Cardiac muscle cell (in vitro differentiated cells and primary cell): ENCODE data around the gene TNS4. TPM values are rescaled to one million over a fixed set of nuclear protein-coding genes. Genes with fewer than 3 reads are reported as not detected.
A peak's percentile ranks its signal among the peaks of the same experiment; 100 is the strongest.

Experiments used
- DNase-seq, 2 donors: peaks; one replicate each; pipeline versions ENCODE4 v3.0.0 to v3.0.0-alpha.2; 2010 to 2017; ENCODE audit warnings: low read depth in 1 of 2, low spot score in 1 of 2
- H3K27ac ChIP-seq: fragments of 200-600 bp; sonication (generic); 2 replicates; pipeline ENCODE4 v1.5.1; 2016
- H3K27me3 ChIP-seq: fragments of 200-600 bp; sonication (generic); 2 replicates; pipeline ENCODE4 v1.6.0; 2016; ENCODE audit warnings: control low read depth
- H3K36me3 ChIP-seq: fragments of 200-600 bp; sonication (generic); 2 replicates; pipeline ENCODE4 v1.5.1; 2016; ENCODE audit warnings: control low read depth
- H3K4me1 ChIP-seq: fragments of 200-600 bp; sonication (generic); 2 replicates; pipeline ENCODE4 v1.8.1; 2017; ENCODE audit warnings: low read depth, mild to moderate bottlenecking, mixed run types
- H3K4me3 ChIP-seq: fragments of 200-600 bp; sonication (generic); 2 replicates; pipeline ENCODE4 v1.5.1; 2016; ENCODE audit warnings: mild to moderate bottlenecking
- H3K9me3 ChIP-seq: fragments of 200-600 bp; sonication (generic); 2 replicates; pipeline ENCODE4 v1.5.1; 2017; ENCODE audit warnings: low read depth, mild to moderate bottlenecking, control low read depth
- polyA plus RNA-seq: library from polyadenylated mRNA; unstranded; fragments of >200 nt; fragmentation: Nextera tagmentation; extraction: Ambion mirVana; gene quantifications from 2 replicates; pipeline ENCODE4 v1.2.1, GENCODE V29; 2016
- total RNA-seq: library from RNA; depleted of rRNA; stranded (reverse); fragments of >200 nt; gene quantifications from 2 replicates; pipeline ENCODE4 v1.2.3, GENCODE V29; 2016
- TF ChIP-seq, protein P1 (sequence below): IDR thresholded peaks from 2 replicates; pipeline ENCODE4 v1.5.1; 2012; ENCODE audit warnings: low read depth, mild to moderate bottlenecking, low read length

TNS4 gene
- total and polyA plus RNA-seq, 2 experiments from 2014 or later: not detected

GRCh38 chr17:40448213-40448638 is 53.2 kb downstream of the TNS4 start:
- no peak overlapping the region for H3K4me3 ChIP-seq
- peaks cover 36% of the 10 kb centered on the region for H3K4me1 ChIP-seq
- DNase-seq: peak in 1 of 2 donors; percentile 55

DNA sequence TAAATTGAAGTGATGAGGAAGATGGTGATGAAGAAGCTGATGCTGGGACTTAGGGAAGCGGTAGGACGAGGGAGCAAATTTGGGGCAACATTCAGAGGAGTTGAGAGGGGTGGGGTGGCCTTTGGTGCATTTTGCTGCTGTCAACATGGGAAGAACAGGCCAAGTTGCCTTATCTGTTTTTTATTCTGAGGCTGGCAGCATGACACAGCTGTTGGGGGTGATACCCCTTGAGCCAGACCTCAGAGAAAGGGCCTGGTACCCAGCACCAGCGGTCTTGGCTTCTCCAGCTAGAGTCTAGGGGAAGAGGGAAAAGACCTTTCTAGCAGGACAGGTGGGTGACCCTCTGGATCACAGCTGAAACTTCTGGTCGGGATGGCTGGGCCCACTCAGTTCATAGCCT is 53.6 kb downstream of the TNS4 start:
- no peaks in the 10 kb centered on the region for H3K9me3 ChIP-seq
- no peak for DNase-seq
- H3K27ac ChIP-seq: no peak overlapping the region
- TF ChIP-seq, protein P1, sequence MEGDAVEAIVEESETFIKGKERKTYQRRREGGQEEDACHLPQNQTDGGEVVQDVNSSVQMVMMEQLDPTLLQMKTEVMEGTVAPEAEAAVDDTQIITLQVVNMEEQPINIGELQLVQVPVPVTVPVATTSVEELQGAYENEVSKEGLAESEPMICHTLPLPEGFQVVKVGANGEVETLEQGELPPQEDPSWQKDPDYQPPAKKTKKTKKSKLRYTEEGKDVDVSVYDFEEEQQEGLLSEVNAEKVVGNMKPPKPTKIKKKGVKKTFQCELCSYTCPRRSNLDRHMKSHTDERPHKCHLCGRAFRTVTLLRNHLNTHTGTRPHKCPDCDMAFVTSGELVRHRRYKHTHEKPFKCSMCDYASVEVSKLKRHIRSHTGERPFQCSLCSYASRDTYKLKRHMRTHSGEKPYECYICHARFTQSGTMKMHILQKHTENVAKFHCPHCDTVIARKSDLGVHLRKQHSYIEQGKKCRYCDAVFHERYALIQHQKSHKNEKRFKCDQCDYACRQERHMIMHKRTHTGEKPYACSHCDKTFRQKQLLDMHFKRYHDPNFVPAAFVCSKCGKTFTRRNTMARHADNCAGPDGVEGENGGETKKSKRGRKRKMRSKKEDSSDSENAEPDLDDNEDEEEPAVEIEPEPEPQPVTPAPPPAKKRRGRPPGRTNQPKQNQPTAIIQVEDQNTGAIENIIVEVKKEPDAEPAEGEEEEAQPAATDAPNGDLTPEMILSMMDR: no peak
- H3K4me3 ChIP-seq: no peak overlapping the region
- peaks cover 36% of the 10 kb centered on the region for H3K4me1 ChIP-seq
- H3K27me3 ChIP-seq: no peaks in the 10 kb centered on the region
- H3K36me3 ChIP-seq: no peaks in the 10 kb centered on the region

More at GRCh38 chr17:40448213-40448638, 53.2 kb downstream of the TNS4 start:
- Histone ChIP-seq H3K27me3 (no peaks in the 10 kb centered on the region), H3K27ac (no peak overlapping the region), H3K36me3 (no peaks in the 10 kb centered on the region), H3K9me3 (no peaks in the 10 kb centered on the region)
- TF ChIP-seq, protein P1: no peak

DNA sequence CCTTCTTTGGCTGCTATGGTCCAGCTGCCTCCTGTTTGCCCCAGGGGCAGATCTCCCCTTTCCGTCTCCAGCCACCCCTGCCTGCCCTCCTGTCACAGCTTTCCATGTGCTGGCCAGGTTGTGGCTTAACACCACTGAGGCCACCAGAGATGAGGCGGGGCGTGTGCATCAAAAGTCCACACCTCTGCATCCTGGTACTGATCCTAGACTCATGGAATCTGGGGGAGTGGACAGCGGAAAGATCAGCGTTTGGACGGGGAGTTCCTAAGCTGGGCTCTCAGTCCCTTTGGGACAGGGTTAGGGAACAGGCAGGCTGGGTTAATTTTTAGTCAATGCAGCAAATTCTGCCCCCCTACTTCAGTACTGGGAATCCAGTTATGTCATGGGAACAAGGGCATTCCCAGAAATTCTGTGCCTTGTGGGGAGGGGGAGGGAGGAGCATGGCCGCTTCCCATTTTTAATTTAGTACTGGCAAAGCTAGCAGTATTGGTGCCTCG is 54.2 kb downstream of the TNS4 start:
- no peaks in the 10 kb centered on the region for H3K9me3 ChIP-seq
- H3K27me3 ChIP-seq: no peaks in the 10 kb centered on the region
- no peak overlapping the region for H3K4me3 ChIP-seq
- DNase-seq: peak in 1 of 2 donors; percentile 37
- no peaks in the 10 kb centered on the region for H3K36me3 ChIP-seq
- H3K27ac ChIP-seq: no peak overlapping the region
- H3K4me1 ChIP-seq: peaks cover 30% of the 10 kb centered on the region
- TF ChIP-seq, protein P1: no peak

DNA sequence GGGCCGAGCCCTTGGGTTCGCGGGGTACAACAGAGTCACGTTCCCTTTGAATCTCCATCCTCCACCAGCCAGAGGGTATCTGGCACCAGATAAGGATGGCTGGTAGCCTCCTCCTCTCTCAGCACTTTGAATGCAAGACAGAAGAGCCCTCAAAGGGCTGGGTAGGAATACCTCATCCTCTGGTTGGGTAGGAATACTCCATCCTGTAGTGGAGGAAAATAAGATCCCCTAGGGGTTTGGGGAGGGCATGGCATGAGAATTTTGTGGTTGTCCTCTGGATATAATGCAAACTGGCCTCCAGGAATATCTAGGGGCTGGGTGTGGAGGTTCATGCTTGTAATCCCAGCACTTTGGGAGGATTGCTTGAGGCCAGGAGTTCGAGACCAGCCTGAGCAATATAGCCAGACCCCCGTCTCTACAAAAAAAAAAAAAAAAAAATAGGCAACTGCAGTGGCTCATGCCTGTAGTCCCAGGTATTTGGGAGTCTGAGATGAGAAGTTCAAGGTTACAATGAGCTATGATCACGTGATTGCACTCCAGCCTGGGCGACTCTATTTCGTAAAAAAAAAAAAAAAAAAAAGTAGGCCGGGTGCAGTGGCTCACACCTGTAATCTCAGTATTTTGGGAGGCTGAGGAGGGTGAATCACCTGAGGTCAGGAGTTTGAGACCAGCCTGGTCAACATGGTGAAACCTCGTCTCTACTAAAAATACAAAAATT is 55.5 kb downstream of the TNS4 start:
- no peaks in the 10 kb centered on the region for H3K9me3 ChIP-seq
- DNase-seq: peak in 1 of 2 donors; percentile 47
- H3K4me1 ChIP-seq: peaks cover 17% of the 10 kb centered on the region
- no peaks in the 10 kb centered on the region for H3K36me3 ChIP-seq
- TF ChIP-seq, protein P1: no peak
- H3K27ac ChIP-seq: no peak overlapping the region
- no peaks in the 10 kb centered on the region for H3K27me3 ChIP-seq
- no peak overlapping the region for H3K4me3 ChIP-seq

GRCh38 chr17:40443988-40444899 is 57.2 kb downstream of the TNS4 start:
- Histone ChIP-seq H3K27me3 (no peaks in the 10 kb centered on the region), H3K4me1 (peaks cover 16% of the 10 kb centered on the region), H3K9me3 (no peaks in the 10 kb centered on the region), H3K27ac (no peak overlapping the region), H3K4me3 (peak overlapping the region; percentile 47), H3K36me3 (no peaks in the 10 kb centered on the region)
- TF ChIP-seq, protein P1: no peak
- peak in 1 of 2 donors; percentile 48 for DNase-seq
